Small intestine (tissue), 7 donors: ENCODE data around the gene USP4. TPM values are rescaled to one million over a fixed set of nuclear protein-coding genes. Genes with fewer than 3 reads are reported as not detected.

Experiments
- DNase-seq, 2 donors: peaks; one replicate each; pipeline versions ENCODE4 v3.0.0 to v3.0.0-alpha.2; 2013
- FAIRE-seq: peaks from 2 replicates; lab custom pipeline; 2012; peaks lifted over from hg19 to GRCh38; lab: Jason Lieb, UNC
- H3K27ac ChIP-seq, 3 donors: one replicate each; pipeline ENCODE4 v1.5.1; 2013; ENCODE audit warnings: low read length in 2 of 3, mild to moderate bottlenecking in 2 of 3, control low read depth in 1 of 3, inconsistent platforms in 1 of 3, low read depth in 1 of 3, moderate library complexity in 1 of 3
- H3K27me3 ChIP-seq, 3 donors: one replicate each; pipeline ENCODE4 v1.6.1; 2013; ENCODE audit warnings: low read length in 3 of 3, inconsistent platforms in 1 of 3; ENCODE audit not compliant: control insufficient read depth in 3 of 3, insufficient read depth in 3 of 3
- H3K36me3 ChIP-seq, 3 donors: one replicate each; pipeline ENCODE4 v1.6.1; 2013; ENCODE audit warnings: low read length in 3 of 3, inconsistent platforms in 1 of 3, low read depth in 1 of 3, mild to moderate bottlenecking in 1 of 3, moderate library complexity in 1 of 3; ENCODE audit not compliant: control insufficient read depth in 3 of 3, insufficient read depth in 2 of 3
- H3K4me1 ChIP-seq, 3 donors: one replicate each; pipeline ENCODE4 v1.6.1; 2013; ENCODE audit warnings: low read length in 2 of 3, inconsistent platforms in 1 of 3, low read depth in 1 of 3, mild to moderate bottlenecking in 1 of 3, moderate library complexity in 1 of 3; ENCODE audit not compliant: control insufficient read depth in 3 of 3, insufficient read depth in 2 of 3
- H3K4me3 ChIP-seq, 3 donors: one replicate each; pipeline ENCODE4 v1.5.1; 2013; ENCODE audit warnings: low read length in 3 of 3, control low read depth in 1 of 3, inconsistent platforms in 1 of 3, low read depth in 1 of 3, mild to moderate bottlenecking in 1 of 3, moderate library complexity in 1 of 3
- H3K9me3 ChIP-seq, 2 donors: one replicate each; pipeline ENCODE4 v1.6.1; 2013; ENCODE audit warnings: low read depth in 1 of 2, low read length in 1 of 2; ENCODE audit not compliant: control insufficient read depth in 2 of 2, insufficient read depth in 1 of 2
- WGBS, 3 donors: extraction: QIAGEN DNeasy Blood & Tissue Kit; methylation state at CpG; one replicate each; pipeline ENCODE4 v1.1.7; 2013; 5-methylcytosine and 5-hydroxymethylcytosine counted together
- polyA plus RNA-seq, 4 donors: library from polyadenylated mRNA; stranded (reverse) in 3 of 4; unstranded in 1 of 4; fragments of 200-250 nt in 3 of 4; fragments of 120-200 nt in 1 of 4; gene quantifications; one replicate each; pipeline versions ENCODE4 v1.2.1 to v1.2.3, GENCODE V29; 2013
- donor health status: healthy with polysubstance abuse.
- donor health status: control.
- donor health status: control.
- donor health status: Bipolar disorder and iron deficiency.
- donor health status: healthy.

The USP4 gene
- polyA plus RNA-seq, 4 donors, result 21.3 to 44.8 (median 24.8) TPM

GRCh38 chr3:49383387-49383786, 43.5 kb upstream of the USP4 start:
- H3K4me3 ChIP-seq, result no peak overlapping the region

GRCh38 chr3:49378249-49378895, 38.5 kb upstream of the USP4 start:
- Histone ChIP-seq H3K27ac (no peak overlapping the region), H3K36me3 (peaks cover 4 to 36% (median 9%) of the 10 kb centered on the region in 3 donors), H3K4me1 (no peaks in the 10 kb centered on the region), H3K4me3 (no peak overlapping the region), H3K9me3 (no peaks in the 10 kb centered on the region), H3K27me3 (no peaks in the 10 kb centered on the region)
- DNase-seq, result no peak
- no peak for FAIRE-seq
- 79 to 90% (median 89%) methylated on average over 11 of the region's 11 CpGs for WGBS, 3 donors

More at GRCh38 chr3:49383387-49383786, 43.5 kb upstream of the USP4 start:
- FAIRE-seq (no peak), DNase-seq (peak in 1 of 2 donors; percentile 16)
- no peak overlapping the region for H3K27ac ChIP-seq
- H3K36me3 ChIP-seq, result peaks cover 0 to 21% (median 2%) of the 10 kb centered on the region in 3 donors
- no peaks in the 10 kb centered on the region for H3K9me3 ChIP-seq
- H3K4me1 ChIP-seq, result no peaks in the 10 kb centered on the region
- 48 to 63% (median 62%) methylated on average over 5 of the region's 5 CpGs for WGBS, 3 donors
- H3K27me3 ChIP-seq, result no peaks in the 10 kb centered on the region

GRCh38 chr3:49377483-49377882, 37.6 kb upstream of the USP4 start:
- no peak for DNase-seq

GRCh38 chr3:49371946-49372345, 32.1 kb upstream of the USP4 start:
- peaks cover 17 to 67% (median 27%) of the 10 kb centered on the region in 3 donors for H3K36me3 ChIP-seq
- DNase-seq (no peak), FAIRE-seq (no peak)
- no peak overlapping the region for H3K27ac ChIP-seq
- H3K4me1 ChIP-seq, result no peaks in the 10 kb centered on the region
- no peaks in the 10 kb centered on the region for H3K9me3 ChIP-seq
- no peaks in the 10 kb centered on the region for H3K27me3 ChIP-seq
- H3K4me3 ChIP-seq, result no peak overlapping the region

More at GRCh38 chr3:49377483-49377882, 37.6 kb upstream of the USP4 start:
- H3K36me3 ChIP-seq, result peaks cover 10 to 39% (median 10%) of the 10 kb centered on the region in 3 donors
- H3K4me3 ChIP-seq, result no peak overlapping the region
- H3K4me1 ChIP-seq, result no peaks in the 10 kb centered on the region
- no peak for FAIRE-seq
- WGBS, 3 donors, result 71 to 93% (median 83%) methylated on average over 1 of the region's 1 CpG
- no peaks in the 10 kb centered on the region for H3K9me3 ChIP-seq
- no peak overlapping the region for H3K27ac ChIP-seq
- H3K27me3 ChIP-seq, result no peaks in the 10 kb centered on the region

- H3K9me3 ChIP-seq, result no peaks in the 10 kb centered on the region
- H3K36me3 ChIP-seq, result peaks cover 21 to 77% (median 27%) of the 10 kb centered on the region in 3 donors
- FAIRE-seq (no peak), DNase-seq (no peak)
- H3K4me3 ChIP-seq, result no peak overlapping the region
- no peak overlapping the region for H3K27ac ChIP-seq
- H3K4me1 ChIP-seq, result no peaks in the 10 kb centered on the region
- no peaks in the 10 kb centered on the region for H3K27me3 ChIP-seq
- WGBS, 3 donors, result 88 to 89% (median 89%) methylated on average over 6 of the region's 6 CpGs
Measured at GRCh38 chr3:49370585-49371290, 30.9 kb upstream of the USP4 start.

- 68 to 81% (median 81%) methylated on average over 3 of the region's 3 CpGs for WGBS, 3 donors
- no peak overlapping the region for H3K4me3 ChIP-seq
- peaks cover 13 to 80% (median 20%) of the 10 kb centered on the region in 3 donors for H3K36me3 ChIP-seq
- DNase-seq, result no peak
- no peak for FAIRE-seq
- H3K27me3 ChIP-seq, result no peaks in the 10 kb centered on the region
- no peaks in the 10 kb centered on the region for H3K9me3 ChIP-seq
- H3K27ac ChIP-seq, result no peak overlapping the region
- H3K4me1 ChIP-seq, result peaks cover 0 to 11% (median 0%) of the 10 kb centered on the region in 3 donors
Measured at GRCh38 chr3:49362561-49362960, 22.7 kb upstream of the USP4 start.

GRCh38 chr3:49359623-49360022, 19.8 kb upstream of the USP4 start:
- WGBS, 3 donors, result 70 to 85% (median 82%) methylated on average over 2 of the region's 2 CpGs
- peaks cover 10 to 77% (median 16%) of the 10 kb centered on the region in 3 donors for H3K36me3 ChIP-seq

GRCh38 chr3:49358884-49359225, 19.0 kb upstream of the USP4 start:
- no peak for DNase-seq
- no peaks in the 10 kb centered on the region for H3K9me3 ChIP-seq
- FAIRE-seq, result no peak
- no peaks in the 10 kb centered on the region for H3K27me3 ChIP-seq
- H3K4me1 ChIP-seq, result peaks cover 0 to 16% (median 5%) of the 10 kb centered on the region in 3 donors
- WGBS, 3 donors, result 4 to 21% (median 20%) methylated on average over 3 of the region's 3 CpGs
- peaks cover 10 to 74% (median 15%) of the 10 kb centered on the region in 3 donors for H3K36me3 ChIP-seq
- peak overlapping the region; percentile 81 to 90 (median 83) for H3K27ac ChIP-seq
- H3K4me3 ChIP-seq, result peak overlapping the region in 2 of 3 donors; percentile 61 to 74

More at GRCh38 chr3:49359623-49360022, 19.8 kb upstream of the USP4 start:
- Histone ChIP-seq H3K9me3 (no peaks in the 10 kb centered on the region), H3K27ac (no peak overlapping the region), H3K4me3 (no peak overlapping the region), H3K4me1 (peaks cover 0 to 16% (median 5%) of the 10 kb centered on the region in 3 donors), H3K27me3 (no peaks in the 10 kb centered on the region)
- FAIRE-seq, result no peak
- no peak for DNase-seq
